HG03442 (cell line): Measurements from ENCODE around the gene OR52N1.

Experiments
- ATAC-seq: cut with Tn5 transposase; IDR thresholded peaks from one replicate; pipeline ENCODE4 v1.9.1; 2021; ENCODE audit warnings: mild to moderate bottlenecking, moderate library complexity; ENCODE audit not compliant: unreplicated experiment

OR52N1 gene

DNA sequence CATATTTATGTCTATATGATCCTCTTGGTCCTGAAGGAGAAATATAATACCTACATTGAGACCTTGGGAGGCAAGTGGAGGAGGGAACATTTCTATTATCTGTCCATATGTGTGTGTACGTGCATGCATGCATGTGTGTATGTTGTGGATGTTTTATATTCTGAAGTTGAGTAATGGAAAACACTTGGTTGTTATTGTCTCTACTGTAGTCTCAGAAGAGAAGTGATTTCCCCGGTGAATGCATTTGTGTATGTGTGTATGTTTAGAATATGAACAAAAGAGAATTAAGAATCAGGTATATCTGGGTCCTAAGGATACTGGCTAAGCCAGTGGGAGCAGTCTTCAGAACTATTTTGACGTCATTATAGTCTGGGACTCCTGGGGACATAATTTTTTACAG lies at the start of gene OR52N1:
TSS of gene OR52N1 (minus strand) at position 101 of the 400 bp plus-strand sequence. CDS start 2,449 bp downstream, outside the sequence.
- ATAC-seq: no peak

DNA sequence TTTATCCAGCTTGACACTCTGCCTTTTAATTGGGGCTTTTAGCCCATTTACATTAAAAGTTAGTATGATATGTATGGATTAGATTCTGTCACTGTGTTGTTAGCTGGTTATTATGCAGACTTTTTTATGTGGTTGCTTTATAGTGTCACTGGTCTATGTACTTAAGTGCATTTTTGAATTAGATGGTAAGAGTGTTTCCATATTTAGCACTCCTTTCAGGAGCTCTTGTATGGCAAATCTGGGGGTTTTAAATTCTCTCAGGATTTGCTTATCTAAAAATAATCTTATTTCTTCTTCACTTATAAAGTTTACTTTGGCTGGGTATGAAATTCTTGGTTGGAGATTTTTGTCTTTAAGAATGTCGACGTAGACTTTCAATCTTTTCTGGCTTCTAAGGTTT lies 46.6 kb upstream of the OR52N1 start:
- ATAC-seq: no peak

GRCh38 chr11:5833446-5833845 lies 42.4 kb upstream of the OR52N1 start:
- no peak for ATAC-seq

DNA sequence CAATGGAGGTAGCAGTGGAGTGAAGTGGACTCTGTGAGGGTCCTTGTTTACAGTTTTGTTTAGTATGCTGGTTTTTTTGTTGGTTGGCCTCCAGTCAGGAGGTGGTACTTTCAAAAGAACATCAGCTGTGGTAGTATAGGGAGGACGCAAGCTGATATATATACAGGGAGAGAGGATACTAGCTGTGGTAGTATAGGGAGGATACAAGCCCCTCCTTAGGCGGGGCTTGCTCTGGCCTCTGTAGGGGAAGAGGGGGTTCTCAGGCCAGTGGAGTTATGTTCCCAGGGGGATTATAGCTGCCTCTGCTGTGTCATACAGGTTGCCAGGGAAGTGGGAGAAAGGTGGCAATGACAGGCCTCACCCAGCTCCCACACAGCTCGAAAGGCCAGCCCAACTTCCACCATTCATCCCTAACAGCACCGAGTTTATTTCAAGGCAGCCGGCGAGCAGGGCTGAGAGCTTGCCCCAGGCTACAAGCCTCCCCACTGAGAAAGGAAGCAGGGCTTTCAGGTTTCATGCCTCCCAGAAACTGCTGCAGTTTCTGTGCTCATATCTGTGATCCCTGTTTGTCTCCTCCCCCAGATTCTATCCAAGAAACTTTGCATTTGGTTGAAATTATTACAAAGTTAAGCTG lies 40.2 kb upstream of the OR52N1 start:
- ATAC-seq: no peak

DNA sequence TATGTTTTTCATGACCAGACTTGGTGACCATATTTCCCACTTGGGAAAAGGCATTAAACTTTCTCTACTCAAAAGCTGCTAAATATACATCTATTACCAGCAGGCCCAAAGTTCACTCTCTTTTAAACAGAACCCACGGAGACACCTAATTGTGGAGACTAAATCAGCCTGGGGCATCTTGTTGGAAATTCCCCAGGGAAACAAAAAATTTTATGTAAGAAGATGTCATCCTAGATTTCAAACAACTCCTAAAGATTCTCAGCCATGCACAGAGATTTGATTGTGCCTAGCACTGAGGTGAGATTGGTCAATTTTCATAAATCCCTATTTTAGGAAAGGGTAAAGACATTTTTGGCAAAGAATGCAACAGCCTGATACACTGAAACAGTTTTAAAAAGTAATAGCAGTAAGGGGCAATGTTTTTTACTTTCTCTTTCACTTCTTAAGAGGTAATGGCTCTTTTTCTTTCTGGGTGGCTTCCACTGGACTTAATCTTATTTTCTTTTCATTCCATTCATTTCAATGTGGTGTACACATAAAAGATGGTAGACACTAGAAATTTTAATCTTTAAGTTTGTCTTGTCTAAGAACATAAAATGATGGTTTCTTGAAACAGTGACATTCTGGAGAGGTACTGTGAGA lies 27.3 kb upstream of the OR52N1 start:
- ATAC-seq: peak; percentile 52

- ATAC-seq: no peak
Measured at GRCh38 chr11:5815534-5815933, 24.5 kb upstream of the OR52N1 start.

GRCh38 chr11:5809905-5810795 lies 19.1 kb upstream of the OR52N1 start:
- ATAC-seq: no peak

DNA sequence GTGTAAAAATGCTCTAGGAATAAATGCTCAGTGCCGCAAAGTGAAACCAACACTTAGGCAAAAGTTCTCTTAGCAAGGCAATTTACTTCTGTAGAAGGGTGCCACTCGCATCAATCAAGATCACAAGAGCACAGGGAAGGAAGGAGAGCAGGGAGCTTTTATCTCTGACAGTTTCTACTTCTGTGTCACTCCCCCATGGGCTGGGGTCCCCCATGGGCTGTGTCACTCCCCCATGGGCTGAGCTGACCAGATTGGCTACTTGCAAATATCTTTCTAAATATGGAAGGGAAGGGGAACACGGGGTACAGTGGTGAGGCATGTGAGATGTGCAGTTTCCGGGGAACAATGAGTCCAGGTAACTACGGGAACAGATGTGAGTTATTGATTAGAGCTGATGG lies 18.1 kb upstream of the OR52N1 start:
- ATAC-seq: no peak

DNA sequence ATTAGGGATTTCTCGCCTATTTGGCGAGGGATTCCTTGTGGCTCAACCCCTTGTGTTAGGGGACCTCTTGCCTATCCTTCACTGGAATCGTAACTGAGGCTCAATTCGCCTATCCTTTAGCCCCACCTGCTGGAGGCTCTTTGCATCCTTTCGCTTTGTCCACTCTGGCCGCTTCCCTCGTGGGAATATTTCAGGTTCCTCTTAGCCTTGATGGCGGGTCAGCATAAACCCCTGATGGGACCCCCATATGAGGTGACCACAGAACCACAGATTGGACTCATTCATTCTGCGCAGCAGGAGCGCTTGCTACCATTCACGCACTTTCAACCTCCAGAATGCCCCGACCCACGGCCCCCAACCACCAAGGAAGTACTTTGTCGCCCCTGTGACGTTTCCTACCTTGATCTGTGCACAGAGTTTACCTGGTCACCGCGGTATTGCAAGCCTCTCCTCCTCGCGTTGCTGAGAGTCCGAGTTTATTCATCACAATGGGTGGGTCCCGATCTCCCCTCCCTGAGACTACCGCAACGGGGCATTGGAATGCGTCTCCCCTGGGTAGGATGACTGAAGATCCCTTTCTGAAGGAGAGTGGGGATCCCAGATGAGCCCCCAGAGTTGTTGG lies 17.5 kb upstream of the OR52N1 start, which contains the start of gene OR52N2:
TSS of gene OR52N2 (plus strand) at position 425 of the 622 bp plus-strand sequence. CDS start 11,412 bp downstream, outside the sequence.
- peak; percentile 94 for ATAC-seq

GRCh38 chr11:5807580-5807979 lies 16.5 kb upstream of the OR52N1 start:
- no peak for ATAC-seq

DNA sequence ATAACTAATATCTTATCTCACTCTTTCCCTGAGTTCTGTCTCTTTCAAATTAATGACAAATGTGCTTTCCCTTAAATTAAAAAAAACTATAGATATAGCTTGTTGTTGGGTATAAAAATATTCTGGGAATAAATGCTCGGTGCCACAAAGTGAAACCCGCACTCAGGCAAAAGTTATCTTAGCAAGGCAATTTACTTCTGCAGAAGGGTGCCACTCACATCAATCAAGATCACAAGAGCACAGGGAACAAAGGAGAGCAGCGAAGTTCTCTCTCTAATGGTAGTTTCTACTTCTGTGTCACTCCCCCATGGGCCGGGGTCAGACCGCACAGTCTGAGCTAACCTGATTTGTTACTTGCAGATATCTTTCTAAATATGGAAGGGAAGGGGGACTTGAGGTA lies 12.9 kb upstream of the OR52N1 start:
- ATAC-seq: no peak

DNA sequence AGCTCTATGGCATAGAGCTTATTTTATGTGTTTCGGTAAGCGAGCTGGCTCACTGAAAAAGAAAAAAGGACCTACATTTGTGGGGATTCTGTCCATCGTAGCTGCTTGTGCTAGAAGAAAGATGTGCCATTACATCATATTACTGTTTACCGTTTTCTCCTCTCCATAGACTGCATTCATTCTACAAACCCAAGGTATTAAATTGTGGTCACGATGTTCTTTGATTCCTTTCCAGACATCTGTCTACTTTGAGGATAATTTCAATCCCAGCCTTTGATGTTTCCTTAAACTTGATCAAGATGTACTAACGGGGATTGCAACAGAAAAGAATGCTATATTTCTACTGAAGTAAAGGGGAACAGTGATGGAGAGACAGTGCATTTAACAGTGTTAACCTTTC lies 5.5 kb upstream of the OR52N1 start:
- ATAC-seq: no peak

DNA sequence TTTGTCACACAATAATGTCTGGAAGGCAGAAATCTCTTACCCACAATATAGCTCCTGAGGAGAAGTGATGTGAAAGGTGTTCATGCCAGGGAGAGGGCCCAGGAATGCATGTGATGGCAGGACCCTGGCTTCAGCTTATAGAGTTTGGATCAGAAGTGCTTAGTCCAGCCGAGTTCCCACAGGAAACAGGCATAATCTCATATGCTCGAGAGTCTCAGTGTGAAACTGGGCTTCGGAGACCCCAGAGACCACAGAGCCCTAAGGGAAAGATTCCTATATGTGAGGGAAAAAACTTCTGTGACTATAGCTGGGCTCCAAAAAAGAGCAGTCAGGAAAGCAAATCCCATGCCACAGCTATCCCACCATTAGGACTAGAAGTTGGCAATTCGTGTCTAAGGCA lies 7.8 kb downstream of the OR52N1 start, which contains the start of gene OR52N5:
TSS of gene OR52N5 (minus strand) at position 101 of the 400 bp plus-strand sequence. CDS start 4,721 bp downstream, outside the sequence.
- no peak for ATAC-seq

GRCh38 chr11:5767056-5767455 lies 24.0 kb downstream of the OR52N1 start:
- ATAC-seq: no peak

DNA sequence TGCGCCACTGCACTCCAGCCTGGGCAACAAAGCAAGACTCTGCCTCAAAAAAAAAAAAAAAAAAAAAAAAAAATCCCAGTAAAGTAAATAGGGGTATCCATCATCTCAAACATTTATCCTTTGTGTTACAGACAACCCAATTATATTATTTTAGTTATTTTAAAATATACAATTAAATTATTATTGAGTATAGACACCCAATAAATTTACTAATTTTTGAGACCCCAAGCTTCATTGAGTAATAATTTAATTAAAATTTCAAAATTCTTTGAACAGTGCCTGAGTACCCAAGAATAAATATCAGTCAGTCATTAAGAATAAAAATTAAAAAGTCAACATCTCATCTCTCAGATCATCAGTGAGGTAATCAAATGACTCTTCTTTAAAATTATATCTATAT lies 37.1 kb downstream of the OR52N1 start, which contains the start of gene OR52N4:
TSS of gene OR52N4 (plus strand) at position 301 of the 400 bp plus-strand sequence. CDS start 498 bp downstream, outside the sequence.
- ATAC-seq: no peak

GRCh38 chr11:5749836-5750235 lies 41.2 kb downstream of the OR52N1 start:
- no peak for ATAC-seq

DNA sequence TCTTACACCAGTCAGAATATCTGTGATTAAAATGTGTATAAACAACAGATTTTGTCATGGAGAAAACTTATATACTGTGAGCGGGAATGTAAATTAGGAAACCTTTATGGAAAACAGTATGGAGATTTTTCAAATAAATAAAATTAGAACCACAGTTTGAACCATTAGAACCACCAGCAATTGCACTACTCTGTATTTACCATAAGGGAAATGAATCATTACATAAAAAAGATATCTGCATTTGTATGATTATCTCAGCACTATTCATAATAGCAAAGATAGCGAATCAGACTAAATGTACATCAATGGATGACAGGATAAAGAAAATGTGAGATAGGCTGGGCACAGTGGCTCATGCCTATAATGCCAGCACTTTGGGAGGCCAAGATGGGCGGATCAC lies 44.5 kb downstream of the OR52N1 start:
- no peak for ATAC-seq

DNA sequence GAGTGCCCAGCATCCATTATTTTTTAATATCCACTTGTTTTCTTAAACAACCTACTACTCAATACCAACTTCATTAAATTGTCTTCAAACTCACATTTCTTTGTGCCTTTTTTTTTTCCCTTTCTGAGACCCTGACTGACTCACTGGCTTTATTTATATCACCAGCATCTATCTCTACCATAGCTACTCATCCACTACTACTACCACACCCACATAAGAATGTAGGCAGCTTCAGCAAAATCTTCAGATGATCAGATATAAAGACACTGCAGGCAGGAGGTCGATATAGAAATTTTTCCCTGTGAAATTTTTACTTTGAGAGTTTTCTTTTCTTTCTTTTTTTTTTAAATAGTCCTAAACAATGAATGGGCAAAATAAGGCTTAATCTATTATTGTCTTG lies 52.6 kb downstream of the OR52N1 start:
- no peak for ATAC-seq

DNA sequence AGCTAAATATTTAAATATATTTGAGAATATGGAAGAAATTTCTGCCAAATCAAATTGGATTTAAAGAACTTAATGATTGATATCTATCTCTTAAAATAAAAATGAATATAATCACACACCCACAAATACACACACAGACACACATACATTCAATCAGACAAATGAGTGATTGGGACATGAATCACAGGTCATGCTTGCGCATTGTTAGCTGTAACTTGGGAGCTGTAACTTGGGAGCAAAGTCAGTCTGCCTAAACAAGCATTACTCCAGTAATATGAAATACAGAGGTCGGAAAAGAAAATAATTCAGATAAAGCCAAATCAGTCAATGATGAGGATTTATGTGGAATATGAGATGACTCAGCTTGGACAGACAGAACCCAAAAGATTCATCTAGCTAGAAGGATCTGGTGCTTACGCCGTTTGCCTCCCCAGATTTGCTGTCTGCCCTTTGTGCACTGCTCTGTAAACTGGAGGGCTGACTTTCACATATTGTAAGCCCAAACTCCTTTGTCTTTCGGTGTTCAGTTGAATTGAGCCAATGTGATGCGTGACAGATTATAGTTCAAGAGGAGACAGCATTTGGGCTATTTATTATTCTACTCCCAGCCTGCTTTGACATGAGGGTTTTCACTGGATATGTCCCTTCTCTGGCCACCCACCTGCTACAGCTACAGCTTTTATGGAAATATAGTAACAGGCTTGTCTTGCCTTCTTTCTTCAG lies 53.2 kb downstream of the OR52N1 start:
- ATAC-seq: no peak

DNA sequence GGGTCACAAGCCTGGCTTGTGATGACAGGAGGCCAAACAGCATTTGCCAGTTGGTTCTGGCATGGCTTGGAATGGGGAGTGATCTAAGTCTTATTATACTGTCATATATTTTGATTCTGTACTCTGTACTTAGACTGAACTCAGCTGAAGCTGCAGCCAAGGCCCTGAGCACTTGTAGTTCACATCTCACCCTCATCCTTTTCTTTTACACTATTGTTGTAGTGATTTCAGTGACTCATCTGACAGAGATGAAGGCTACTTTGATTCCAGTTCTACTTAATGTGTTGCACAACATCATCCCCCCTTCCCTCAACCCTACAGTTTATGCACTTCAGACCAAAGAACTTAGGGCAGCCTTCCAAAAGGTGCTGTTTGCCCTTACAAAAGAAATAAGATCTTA lies 54.0 kb downstream of the OR52N1 start:
- ATAC-seq: no peak
